Measurements from ENCODE around the gene RCN1.

The RCN1 gene

DNA sequence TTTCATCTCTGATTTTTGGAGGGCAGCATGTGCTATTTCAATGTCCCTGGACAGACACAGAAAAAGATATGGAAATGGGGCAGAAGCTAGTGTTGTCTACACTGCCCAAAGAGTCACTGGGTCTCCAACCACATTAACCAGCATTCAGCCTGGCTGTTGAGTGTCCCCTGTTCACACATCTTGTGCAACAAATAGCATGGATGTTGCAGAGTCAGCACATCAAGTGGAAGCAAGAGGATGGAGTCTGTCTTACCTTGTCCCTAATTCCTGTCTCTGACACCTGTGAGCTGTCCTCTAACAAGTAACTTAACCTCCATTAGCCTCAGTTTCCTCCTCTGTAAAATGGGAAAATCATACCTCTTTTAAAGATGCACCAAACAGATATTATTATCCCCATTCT is 60.2 kb downstream of the RCN1 start:
- Mint-ChIP-seq H3K27ac (no peak overlapping the region), H3K9me3 (no peaks in the 10 kb centered on the region), H3K4me3 (no peak overlapping the region), H3K4me1 (no peaks in the 10 kb centered on the region), H3K36me3 (no peaks in the 10 kb centered on the region), H3K27me3 (peaks cover 11% of the 10 kb centered on the region)

DNA sequence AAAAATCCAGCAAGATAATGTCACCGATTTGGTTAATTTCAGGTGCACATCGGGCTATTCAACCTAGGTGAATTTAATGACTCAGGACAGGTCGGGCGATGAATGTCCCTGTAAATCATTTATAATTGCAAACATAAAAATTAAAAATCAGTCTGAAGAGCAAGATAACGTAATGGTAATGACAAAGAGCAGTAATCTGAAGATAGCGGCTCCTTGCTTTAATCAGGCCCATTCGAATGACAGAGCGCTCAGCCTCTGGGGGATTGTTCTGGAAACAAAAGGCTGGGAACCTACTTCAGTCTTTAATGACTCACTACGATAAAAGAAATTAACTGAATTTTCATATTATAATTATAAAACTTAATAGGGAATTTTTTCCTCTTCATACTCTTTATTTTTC is 61.3 kb downstream of the RCN1 start:
- Mint-ChIP-seq H3K27me3 (peaks cover 11% of the 10 kb centered on the region), H3K36me3 (no peaks in the 10 kb centered on the region), H3K9me3 (no peaks in the 10 kb centered on the region), H3K4me3 (no peak overlapping the region), H3K27ac (no peak overlapping the region), H3K4me1 (no peaks in the 10 kb centered on the region)

DNA sequence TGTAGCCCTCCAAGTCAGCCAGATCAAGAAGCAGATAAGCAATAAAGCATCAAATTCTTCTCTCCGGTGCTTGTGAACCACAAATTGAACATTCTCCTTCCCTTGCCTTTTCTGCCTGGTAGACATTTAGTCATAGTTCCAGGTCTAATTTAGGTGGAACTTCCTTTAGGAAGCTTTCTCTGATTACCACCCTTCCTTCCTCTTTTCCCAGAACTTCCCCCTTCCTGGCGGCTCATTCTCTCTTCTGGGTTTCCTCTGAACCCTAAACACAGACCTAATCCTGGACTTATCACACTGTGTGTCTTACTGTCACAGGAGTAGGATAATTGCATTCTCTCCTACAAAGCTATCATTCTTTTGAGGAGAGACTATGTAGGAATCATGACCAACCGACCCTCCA is 61.9 kb downstream of the RCN1 start:
- Mint-ChIP-seq H3K36me3 (no peaks in the 10 kb centered on the region), H3K27me3 (peaks cover 11% of the 10 kb centered on the region), H3K4me1 (no peaks in the 10 kb centered on the region), H3K9me3 (no peaks in the 10 kb centered on the region), H3K4me3 (no peak overlapping the region), H3K27ac (no peak overlapping the region)

DNA sequence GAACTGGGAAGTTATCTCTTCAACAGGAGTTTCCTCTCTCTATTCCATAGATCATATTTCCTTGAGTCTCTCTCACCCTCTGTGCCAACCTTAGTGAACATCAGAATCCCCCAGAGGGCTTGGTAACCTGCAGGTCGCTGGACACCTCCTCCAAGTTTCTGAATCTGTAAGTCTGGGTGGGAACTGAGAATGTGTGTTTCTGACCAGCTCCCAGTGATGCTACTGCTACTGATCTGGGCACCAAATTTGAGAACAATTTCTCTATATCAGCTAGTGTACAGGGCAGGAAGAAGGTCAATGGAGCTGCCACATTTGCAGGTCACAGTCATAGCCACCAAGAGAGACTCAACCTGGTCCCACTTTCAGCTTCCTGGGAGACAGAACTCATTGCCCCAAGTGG is 62.9 kb downstream of the RCN1 start:
- no peaks in the 10 kb centered on the region for H3K4me1 Mint-ChIP-seq
- H3K4me3 Mint-ChIP-seq: no peak overlapping the region
- no peak overlapping the region for H3K27ac Mint-ChIP-seq
- peaks cover 11% of the 10 kb centered on the region for H3K27me3 Mint-ChIP-seq
- no peaks in the 10 kb centered on the region for H3K9me3 Mint-ChIP-seq
- no peaks in the 10 kb centered on the region for H3K36me3 Mint-ChIP-seq

DNA sequence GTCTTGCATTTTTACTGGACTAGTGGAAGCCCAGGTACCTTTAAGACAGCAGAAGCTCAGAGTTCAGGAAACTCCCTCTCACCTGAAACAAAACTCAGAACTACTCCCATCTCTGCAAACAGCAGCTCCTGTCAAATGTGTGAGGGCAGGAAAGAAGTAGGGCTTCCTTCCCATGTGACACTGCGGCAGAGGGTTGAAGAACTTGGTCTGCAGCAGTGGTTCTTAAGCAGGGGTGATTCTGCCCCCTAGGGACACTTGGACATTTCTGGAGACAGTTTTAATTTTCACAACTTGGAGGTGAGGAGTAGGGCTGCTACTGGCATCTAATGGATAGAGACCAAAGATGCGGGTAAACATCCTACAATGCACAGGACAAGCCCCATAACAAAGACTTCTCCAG is 63.4 kb downstream of the RCN1 start:
- H3K4me3 Mint-ChIP-seq: no peak overlapping the region
- H3K9me3 Mint-ChIP-seq: no peaks in the 10 kb centered on the region
- H3K4me1 Mint-ChIP-seq: no peaks in the 10 kb centered on the region
- H3K27me3 Mint-ChIP-seq: peaks cover 11% of the 10 kb centered on the region
- no peaks in the 10 kb centered on the region for H3K36me3 Mint-ChIP-seq
- H3K27ac Mint-ChIP-seq: no peak overlapping the region

Measured in activated naive CD4-positive, alpha-beta T cell treated with anti-CD3 and anti-CD28 coated beads, Interleukin-2, amount 50 U/mL, for 24 hours (primary cell).